ENCODE data around the gene SUGP1.

SUGP1 gene

GRCh38 chr19:19269952-19270694, 50.2 kb downstream of the SUGP1 start:
- ATAC-seq (ENCODE audit: low read depth) (no peak), DNase-seq (ENCODE audit: low spot score) (no peak)
- no peaks in the 10 kb centered on the region for H3K36me3 ChIP-seq (ENCODE audit: low read depth)
- H3K4me3 ChIP-seq (ENCODE audit: severe bottlenecking) = no peak overlapping the region
- TF ChIP-seq CTCF (IDR thresholded peaks at IDR 0.05; ENCODE audit: poor library complexity, severe bottlenecking) = no peak
- peaks cover 3% of the 10 kb centered on the region for H3K27me3 ChIP-seq (ENCODE audit: insufficient read depth, poor library complexity, severe bottlenecking)
- no peak overlapping the region for H3K27ac ChIP-seq (ENCODE audit: poor library complexity, severe bottlenecking)
- H3K4me1 ChIP-seq (ENCODE audit: insufficient read depth, poor library complexity, severe bottlenecking) = no peaks in the 10 kb centered on the region
- no peaks in the 10 kb centered on the region for H3K9me3 ChIP-seq (ENCODE audit: severe bottlenecking)

GRCh38 chr19:19268453-19269385, 51.6 kb downstream of the SUGP1 start:
- no peaks in the 10 kb centered on the region for H3K9me3 ChIP-seq (ENCODE audit: severe bottlenecking)
- no peak overlapping the region for H3K4me3 ChIP-seq (ENCODE audit: severe bottlenecking)
- DNase-seq (ENCODE audit: low spot score) = no peak
- no peak for ATAC-seq (ENCODE audit: low read depth)
- no peaks in the 10 kb centered on the region for H3K4me1 ChIP-seq (ENCODE audit: insufficient read depth, poor library complexity, severe bottlenecking)
- H3K27ac ChIP-seq (ENCODE audit: poor library complexity, severe bottlenecking) = no peak overlapping the region
- peaks cover 6% of the 10 kb centered on the region for H3K27me3 ChIP-seq (ENCODE audit: insufficient read depth, poor library complexity, severe bottlenecking)
- TF ChIP-seq CTCF (IDR thresholded peaks at IDR 0.05; ENCODE audit: poor library complexity, severe bottlenecking) = no peak
- no peaks in the 10 kb centered on the region for H3K36me3 ChIP-seq (ENCODE audit: low read depth)

GRCh38 chr19:19267305-19267704, 53.0 kb downstream of the SUGP1 start:
- DNase-seq (ENCODE audit: low spot score) (no peak), ATAC-seq (ENCODE audit: low read depth) (no peak)
- no peaks in the 10 kb centered on the region for H3K36me3 ChIP-seq (ENCODE audit: low read depth)
- no peak for TF ChIP-seq CTCF (IDR thresholded peaks at IDR 0.05; ENCODE audit: poor library complexity, severe bottlenecking)
- no peaks in the 10 kb centered on the region for H3K4me1 ChIP-seq (ENCODE audit: insufficient read depth, poor library complexity, severe bottlenecking)
- no peak overlapping the region for H3K4me3 ChIP-seq (ENCODE audit: severe bottlenecking)
- no peak overlapping the region for H3K27ac ChIP-seq (ENCODE audit: poor library complexity, severe bottlenecking)
- H3K9me3 ChIP-seq (ENCODE audit: severe bottlenecking) = no peaks in the 10 kb centered on the region
- peaks cover 16% of the 10 kb centered on the region for H3K27me3 ChIP-seq (ENCODE audit: insufficient read depth, poor library complexity, severe bottlenecking)

- Histone ChIP-seq H3K4me3 (ENCODE audit: severe bottlenecking) (no peak overlapping the region), H3K27ac (ENCODE audit: poor library complexity, severe bottlenecking) (no peak overlapping the region), H3K27me3 (ENCODE audit: insufficient read depth, poor library complexity, severe bottlenecking) (peaks cover 33% of the 10 kb centered on the region), H3K4me1 (ENCODE audit: insufficient read depth, poor library complexity, severe bottlenecking) (no peaks in the 10 kb centered on the region), H3K36me3 (ENCODE audit: low read depth) (no peaks in the 10 kb centered on the region), H3K9me3 (ENCODE audit: severe bottlenecking) (no peaks in the 10 kb centered on the region)
- no peak for TF ChIP-seq CTCF (IDR thresholded peaks at IDR 0.05; ENCODE audit: poor library complexity, severe bottlenecking)
- no peak for DNase-seq (ENCODE audit: low spot score)
- no peak for ATAC-seq (ENCODE audit: low read depth)
These were observed 56.3 kb downstream of the SUGP1 start for GRCh38 chr19:19263886-19264487.
